Neuronal stem cell (in vitro differentiated cells): Measurements from ENCODE around the gene RBM19.

Source experiments
- DNase-seq: peaks from one replicate; pipeline ENCODE4 v3.0.0-alpha.2; 2013; ENCODE audit warnings: low spot score
- H2AFZ ChIP-seq: one replicate; pipeline ENCODE4 v1.6.1; 2013; ENCODE audit warnings: mild to moderate bottlenecking, low read length, inconsistent platforms
- H2AK5ac ChIP-seq: 2 replicates; pipeline ENCODE4 v1.6.1; 2013; ENCODE audit warnings: low read depth, mild to moderate bottlenecking, inconsistent platforms, low read length, moderate library complexity, mixed read lengths
- H2BK120ac ChIP-seq: 2 replicates; pipeline ENCODE4 v1.6.1; 2013; ENCODE audit warnings: low read depth, mild to moderate bottlenecking, inconsistent platforms, low read length, moderate library complexity, mixed read lengths
- H2BK12ac ChIP-seq: one replicate; pipeline ENCODE4 v1.6.1; 2013; ENCODE audit warnings: low read length, inconsistent platforms
- H2BK15ac ChIP-seq: 2 replicates; pipeline ENCODE4 v1.6.1; 2013; ENCODE audit warnings: mild to moderate bottlenecking, low read length, inconsistent platforms, mixed read lengths
- H2BK5ac ChIP-seq: one replicate; pipeline ENCODE4 v1.6.1; 2013; ENCODE audit warnings: inconsistent platforms, mild to moderate bottlenecking, low read length, moderate library complexity
- H3K14ac ChIP-seq: one replicate; pipeline ENCODE4 v1.6.1; 2013; ENCODE audit warnings: low read length, inconsistent platforms
- H3K18ac ChIP-seq: 2 replicates; pipeline ENCODE4 v1.6.1; 2013; ENCODE audit warnings: low read length, inconsistent platforms
- H3K23ac ChIP-seq: 2 replicates; pipeline ENCODE4 v1.6.1; 2013; ENCODE audit warnings: low read depth, mild to moderate bottlenecking, mixed read lengths, low read length, inconsistent platforms; ENCODE audit not compliant: poor library complexity
- H3K27ac ChIP-seq: replicated peaks from 3 replicates; pipeline ENCODE4 v1.5.1; 2013; ENCODE audit warnings: low read length, inconsistent platforms
- H3K27me3 ChIP-seq, 3 experiments: 2 replicates each; pipeline ENCODE4 v1.6.1; 2013; ENCODE audit warnings: low read length in 3 of 3, mild to moderate bottlenecking in 2 of 3, inconsistent platforms in 1 of 3, low read depth in 1 of 3, mixed read lengths in 1 of 3, moderate library complexity in 1 of 3; ENCODE audit not compliant: control insufficient read depth in 3 of 3, insufficient read depth in 3 of 3
- H3K36me3 ChIP-seq, 2 donors: replicated peaks in 1 of 2; 2 replicates each; pipeline ENCODE4 v1.6.1; 2013; ENCODE audit warnings: low read length in 2 of 2; ENCODE audit not compliant: control insufficient read depth in 2 of 2, insufficient read depth in 2 of 2
- H3K4ac ChIP-seq: 2 replicates; pipeline ENCODE4 v1.6.1; 2013; ENCODE audit warnings: inconsistent platforms, mild to moderate bottlenecking, low read length, moderate library complexity
- H3K4me1 ChIP-seq, 2 donors: 1 replicate in 1 of 2; 2 replicates in 1 of 2; pipeline ENCODE4 v1.6.1; 2013; ENCODE audit warnings: low read length in 2 of 2, low read depth in 1 of 2; ENCODE audit not compliant: control insufficient read depth in 2 of 2, insufficient read depth in 1 of 2
- H3K4me2 ChIP-seq: one replicate; pipeline ENCODE4 v1.6.1; 2013; ENCODE audit warnings: mild to moderate bottlenecking, low read length, inconsistent platforms; ENCODE audit not compliant: insufficient read depth, poor library complexity, severe bottlenecking
- H3K4me3 ChIP-seq, 2 donors: 2 replicates each; pipeline ENCODE4 v1.5.1; 2013; ENCODE audit warnings: low read length in 2 of 2, mild to moderate bottlenecking in 2 of 2, inconsistent platforms in 1 of 2, moderate library complexity in 1 of 2
- H3K79me1 ChIP-seq: one replicate; pipeline ENCODE4 v1.6.1; 2013; ENCODE audit warnings: low read depth, mild to moderate bottlenecking, inconsistent platforms, low read length, moderate library complexity
- H3K9ac ChIP-seq: one replicate; pipeline ENCODE4 v1.6.1; 2013; ENCODE audit warnings: mild to moderate bottlenecking, low read depth, low read length, inconsistent platforms; ENCODE audit not compliant: poor library complexity
- H3K9me3 ChIP-seq, 2 donors: replicated peaks in 1 of 2; 2 replicates each; pipeline versions ENCODE3 to v1.6.1; 2013; ENCODE audit warnings: low read length in 2 of 2, mild to moderate bottlenecking in 2 of 2, inconsistent platforms in 1 of 2, low read depth in 1 of 2, mixed read lengths in 1 of 2, moderate library complexity in 1 of 2; ENCODE audit not compliant: control insufficient read depth in 2 of 2, insufficient read depth in 1 of 2
- H4K8ac ChIP-seq: one replicate; pipeline ENCODE4 v1.6.1; 2013; ENCODE audit warnings: low read depth, mild to moderate bottlenecking, inconsistent platforms, low read length, moderate library complexity
- H4K91ac ChIP-seq: one replicate; pipeline ENCODE4 v1.6.1; 2013; ENCODE audit warnings: low read length, low read depth, mild to moderate bottlenecking, inconsistent platforms; ENCODE audit not compliant: poor library complexity
- WGBS, 2 donors: extraction: QIAGEN DNeasy Blood & Tissue Kit; methylation state at CpG; one replicate each; pipeline ENCODE4 v1.1.7; 2013; ENCODE audit warnings: missing lambda C conversion rate in 2 of 2, mixed read lengths in 1 of 2; ENCODE audit not compliant: insufficient read length in 2 of 2, insufficient replicate concordance in 1 of 2; ENCODE audit errors: extremely low coverage in 2 of 2; 5-methylcytosine and 5-hydroxymethylcytosine counted together

RBM19 gene

DNA sequence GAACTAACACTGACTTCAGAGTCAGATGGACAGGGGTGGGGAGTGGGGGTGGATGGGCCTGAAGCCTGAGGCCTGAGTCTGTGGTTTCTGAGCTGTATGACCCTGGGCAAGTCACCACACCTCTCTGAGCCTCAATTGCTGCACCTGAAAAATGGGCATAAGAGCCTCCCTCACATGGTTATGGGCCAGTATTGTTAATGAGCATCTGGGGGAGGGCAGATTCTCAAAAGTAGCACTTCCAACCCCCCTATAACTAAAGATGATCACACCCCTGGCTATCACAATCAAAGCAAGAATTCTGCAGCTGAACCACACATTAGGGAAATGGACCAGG lies 168.6 kb downstream of the RBM19 start:
- Histone ChIP-seq H2AK5ac (no peak overlapping the region), H2BK5ac (no peak overlapping the region), H3K27ac (no peak overlapping the region), H4K91ac (no peak overlapping the region), H3K79me1 (no peaks in the 10 kb centered on the region), H3K36me3 (no peaks in the 10 kb centered on the region), H2BK12ac (no peak overlapping the region), H3K4ac (no peak overlapping the region), H2BK120ac (no peak overlapping the region), H3K18ac (no peak overlapping the region), H2AFZ (no peak overlapping the region), H3K4me1 (peaks cover 3 to 4% of the 10 kb centered on the region in 2 donors), H3K23ac (no peak overlapping the region), H3K4me2 (no peak overlapping the region), H3K27me3 (peaks cover 0 to 11% (median 0%) of the 10 kb centered on the region in 3 experiments), H4K8ac (no peak overlapping the region), H3K4me3 (no peak overlapping the region), H2BK15ac (no peak overlapping the region), H3K9ac (no peak overlapping the region), H3K14ac (no peak overlapping the region), H3K9me3 (no peaks in the 10 kb centered on the region)
- no peak for DNase-seq

DNA sequence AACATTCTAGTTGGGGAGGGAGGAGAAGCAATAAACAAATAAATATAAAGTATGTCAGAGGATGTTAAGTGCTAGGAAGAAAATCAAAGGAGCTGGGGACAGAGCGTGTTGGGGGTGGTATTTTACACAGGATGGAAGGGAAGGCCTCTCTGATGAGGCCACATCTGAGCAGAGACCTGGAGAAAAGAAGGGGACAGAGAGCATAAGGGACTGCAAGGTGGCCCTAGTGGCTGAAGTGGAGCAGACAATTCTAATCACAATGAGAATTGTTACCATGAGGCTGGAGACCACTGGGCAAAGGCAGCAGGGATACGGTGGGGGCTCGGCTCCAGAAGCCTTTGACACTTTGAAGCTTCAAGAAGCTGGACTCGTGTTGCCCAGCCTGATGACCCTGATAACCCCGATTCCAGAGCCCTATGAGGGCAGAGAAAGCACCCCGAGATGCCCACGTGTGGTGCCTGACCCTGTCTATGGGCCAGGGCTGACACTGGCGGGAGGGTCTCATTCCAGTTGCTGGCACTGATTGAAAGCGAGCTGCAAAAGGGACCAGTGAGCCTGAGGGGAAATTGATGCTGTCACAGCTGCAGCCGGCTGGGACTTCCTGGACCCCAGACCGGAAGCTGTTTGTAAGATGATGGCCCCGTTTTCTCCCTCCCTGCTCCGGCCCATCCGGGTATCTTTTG lies 169.1 kb downstream of the RBM19 start:
- Histone ChIP-seq H3K4me2 (no peak overlapping the region), H3K4me1 (peaks cover 3 to 4% of the 10 kb centered on the region in 2 donors), H2BK15ac (no peak overlapping the region), H3K36me3 (no peaks in the 10 kb centered on the region), H3K27ac (no peak overlapping the region), H2BK120ac (peak overlapping the region; percentile 42), H3K4me3 (no peak overlapping the region), H3K27me3 (peaks cover 0 to 11% (median 0%) of the 10 kb centered on the region in 3 experiments), H3K9ac (no peak overlapping the region), H3K4ac (no peak overlapping the region), H2BK5ac (no peak overlapping the region), H4K91ac (no peak overlapping the region), H2AFZ (no peak overlapping the region), H2BK12ac (no peak overlapping the region), H4K8ac (no peak overlapping the region), H3K23ac (no peak overlapping the region), H3K14ac (no peak overlapping the region), H3K18ac (peak overlapping the region; percentile 29), H3K79me1 (no peaks in the 10 kb centered on the region), H3K9me3 (no peaks in the 10 kb centered on the region), H2AK5ac (no peak overlapping the region)
- no peak for DNase-seq
- no CpG with 5 or more reads among the region's 14 CpGs for WGBS, 2 donors

DNA sequence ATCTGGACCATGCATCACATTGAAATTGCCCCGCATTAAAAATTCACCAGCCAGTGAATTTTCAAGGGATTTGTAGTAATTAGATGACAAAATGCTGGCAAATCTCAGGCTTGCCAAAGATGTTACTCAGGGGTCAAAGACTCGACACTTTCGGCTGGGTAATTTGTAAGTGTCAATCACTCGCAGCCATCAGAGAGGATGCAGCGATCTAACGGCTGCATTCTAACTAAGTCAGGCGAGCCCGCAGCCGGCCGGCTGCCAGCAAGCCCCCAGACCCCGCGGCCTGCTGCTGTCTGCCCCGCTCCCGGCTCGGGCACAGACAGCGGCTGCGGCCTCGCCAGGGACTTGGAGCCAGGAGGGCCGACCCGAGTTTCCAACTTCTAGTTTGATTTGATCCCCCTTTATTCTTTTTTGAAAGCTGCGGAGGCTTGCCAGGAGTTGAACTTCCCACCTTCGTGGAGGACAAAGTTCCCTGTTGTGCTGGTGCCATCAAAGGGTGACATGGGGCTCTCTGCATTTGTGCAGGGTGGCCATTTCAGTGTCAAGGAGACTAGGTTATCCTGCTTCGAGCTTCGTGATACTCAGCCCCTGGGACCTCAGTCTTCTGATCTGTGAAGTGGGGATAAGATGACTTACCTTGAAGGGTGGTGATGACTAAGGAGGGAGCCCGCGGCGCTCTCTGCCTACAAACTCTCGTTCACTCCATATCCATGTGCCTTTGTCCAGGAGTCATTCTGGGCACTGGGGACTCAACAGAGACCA lies 169.9 kb downstream of the RBM19 start:
- no CpG with 5 or more reads among the region's 28 CpGs for WGBS, 2 donors
- Histone ChIP-seq H3K36me3 (no peaks in the 10 kb centered on the region), H2AK5ac (no peak overlapping the region), H2BK15ac (peak overlapping the region; percentile 54), H3K4me1 (peaks cover 3 to 4% of the 10 kb centered on the region in 2 donors), H4K8ac (no peak overlapping the region), H4K91ac (no peak overlapping the region), H3K4ac (no peak overlapping the region), H3K18ac (no peak overlapping the region), H3K23ac (no peak overlapping the region), H3K9ac (no peak overlapping the region), H2BK12ac (no peak overlapping the region), H3K27me3 (peaks cover 0 to 11% (median 0%) of the 10 kb centered on the region in 3 experiments), H3K14ac (no peak overlapping the region), H2AFZ (no peak overlapping the region), H2BK5ac (no peak overlapping the region), H3K4me3 (no peak overlapping the region), H3K4me2 (no peak overlapping the region), H2BK120ac (no peak overlapping the region), H3K9me3 (no peaks in the 10 kb centered on the region), H3K27ac (no peak overlapping the region), H3K79me1 (no peaks in the 10 kb centered on the region)
- DNase-seq = no peak

DNA sequence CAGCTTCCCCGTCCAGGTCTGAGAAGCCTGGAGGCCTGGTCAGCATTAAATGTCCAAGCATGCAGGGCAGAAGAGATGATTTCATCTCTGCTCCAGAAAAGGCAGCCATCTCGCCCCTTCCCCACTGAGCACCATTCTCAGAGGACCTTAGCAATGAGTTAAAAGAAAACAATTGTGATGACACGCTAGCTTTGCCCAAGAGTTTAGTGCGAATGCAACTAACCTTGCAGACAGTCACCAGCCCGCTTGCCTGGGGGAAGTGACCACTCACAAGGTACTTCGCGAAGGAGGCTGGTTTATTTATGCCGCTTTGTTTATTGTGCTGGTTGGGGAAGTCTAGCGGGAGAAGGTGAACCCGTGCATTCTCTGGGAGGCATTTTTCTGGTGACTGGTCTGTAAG lies 170.7 kb downstream of the RBM19 start:
- H3K4ac ChIP-seq = no peak overlapping the region
- no CpG with 5 or more reads among the region's 10 CpGs for WGBS, 2 donors
- DNase-seq = no peak

More for the DNA sequence above, 170.7 kb downstream of the RBM19 start:
- no peak overlapping the region for H2BK120ac ChIP-seq
- H2BK5ac ChIP-seq = no peak overlapping the region
- H3K4me2 ChIP-seq = no peak overlapping the region
- no peak overlapping the region for H4K8ac ChIP-seq
- H3K4me1 ChIP-seq = peaks cover 3 to 4% of the 10 kb centered on the region in 2 donors
- H3K79me1 ChIP-seq = no peaks in the 10 kb centered on the region
- H3K14ac ChIP-seq = peak overlapping the region; percentile 28
- no peak overlapping the region for H2BK15ac ChIP-seq
- no peak overlapping the region for H3K27ac ChIP-seq
- H3K27me3 ChIP-seq = peaks cover 0 to 17% (median 0%) of the 10 kb centered on the region in 3 experiments
- H4K91ac ChIP-seq = no peak overlapping the region
- no peak overlapping the region for H2AFZ ChIP-seq
- H3K18ac ChIP-seq = no peak overlapping the region
- no peaks in the 10 kb centered on the region for H3K36me3 ChIP-seq
- no peak overlapping the region for H3K23ac ChIP-seq
- no peaks in the 10 kb centered on the region for H3K9me3 ChIP-seq
- H2BK12ac ChIP-seq = no peak overlapping the region
- H3K4me3 ChIP-seq = no peak overlapping the region
- H3K9ac ChIP-seq = no peak overlapping the region
- no peak overlapping the region for H2AK5ac ChIP-seq
